ENCODE results near the gene BSG.

Gene BSG

GRCh38 chr19:540867-541637, 31.3 kb upstream of the BSG start:
- DNase-seq (ENCODE audit: low read depth) = no peak
- no peak overlapping the region for H3K4me3 ChIP-seq (ENCODE audit: low read length)
- no peak for TF ChIP-seq CTCF (IDR thresholded peaks at IDR 0.05; ENCODE audit: insufficient read depth, low read depth, low read length, missing control alignments)

- DNase-seq (ENCODE audit: low read depth) = no peak
- TF ChIP-seq CTCF (IDR thresholded peaks at IDR 0.05; ENCODE audit: insufficient read depth, low read depth, low read length, missing control alignments) = no peak
Measured at GRCh38 chr19:541699-542098, 30.7 kb upstream of the BSG start.

GRCh38 chr19:542173-542866, 30.1 kb upstream of the BSG start:
- no peak overlapping the region for H3K4me3 ChIP-seq (ENCODE audit: low read length)
- no peak for TF ChIP-seq CTCF (IDR thresholded peaks at IDR 0.05; ENCODE audit: insufficient read depth, low read depth, low read length, missing control alignments)
- DNase-seq (ENCODE audit: low read depth) = no peak

More at GRCh38 chr19:541699-542098, 30.7 kb upstream of the BSG start:
- H3K4me3 ChIP-seq (ENCODE audit: low read length) = no peak overlapping the region

- no peak for TF ChIP-seq CTCF (IDR thresholded peaks at IDR 0.05; ENCODE audit: insufficient read depth, low read depth, low read length, missing control alignments)
- no peak for DNase-seq (ENCODE audit: low read depth)
- H3K4me3 ChIP-seq (ENCODE audit: low read length) = no peak within 1 kb of the TSS
Measured at GRCh38 chr19:543910-544608, 28.3 kb upstream of the BSG start, which contains the start of gene GZMM. Gene GZMM, plus strand, starts transcription at chr19:544053. Its CDS starts 19 bp downstream, at chr19:544072.

- no peak for TF ChIP-seq CTCF (IDR thresholded peaks at IDR 0.05; ENCODE audit: insufficient read depth, low read depth, low read length, missing control alignments)
- no peak overlapping the region for H3K4me3 ChIP-seq (ENCODE audit: low read length)
- no peak for DNase-seq (ENCODE audit: low read depth)
Measured at GRCh38 chr19:547117-547516, 25.3 kb upstream of the BSG start.

- DNase-seq (ENCODE audit: low read depth) = no peak
- no peak overlapping the region for H3K4me3 ChIP-seq (ENCODE audit: low read length)
- no peak for TF ChIP-seq CTCF (IDR thresholded peaks at IDR 0.05; ENCODE audit: insufficient read depth, low read depth, low read length, missing control alignments)
Measured at GRCh38 chr19:547836-548720, 24.3 kb upstream of the BSG start.

All from epithelial cell of esophagus (primary cell).